ENCODE results near the gene ZSWIM5.
A peak's percentile ranks its signal among the peaks of the same experiment; 100 is the strongest.
"Not testable (repeated sequence)": the region's sequence is repeated elsewhere in the genome, so short reads cannot be mapped to it uniquely, and the experiment has no call there.

Gene ZSWIM5

DNA sequence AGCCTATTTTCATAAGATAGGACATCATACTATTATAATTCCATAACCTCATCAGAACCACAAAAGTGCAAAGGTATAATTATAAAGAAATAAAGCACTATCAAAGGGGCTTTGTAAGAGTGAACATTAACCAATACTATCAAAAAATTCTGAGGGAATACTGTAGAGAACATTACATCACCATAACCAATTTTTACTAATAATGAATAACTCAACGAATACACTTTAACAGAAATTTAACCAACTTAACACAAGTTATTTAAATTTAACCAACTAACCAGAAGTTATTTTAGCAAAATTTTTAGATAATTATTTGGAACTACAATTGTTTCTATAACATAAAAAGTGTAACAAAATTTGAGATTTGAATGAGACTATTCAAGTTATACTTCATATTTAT, 34.8 kb downstream of the ZSWIM5 start:
- no peak overlapping the region for H3K27ac Mint-ChIP-seq
- DNase-seq (no peak), ATAC-seq (no peak)
- no peaks in the 10 kb centered on the region for H3K27me3 Mint-ChIP-seq
- H3K4me3 Mint-ChIP-seq: no peak overlapping the region
- no peaks in the 10 kb centered on the region for H3K4me1 Mint-ChIP-seq
- no peaks in the 10 kb centered on the region for H3K9me3 Mint-ChIP-seq

DNA sequence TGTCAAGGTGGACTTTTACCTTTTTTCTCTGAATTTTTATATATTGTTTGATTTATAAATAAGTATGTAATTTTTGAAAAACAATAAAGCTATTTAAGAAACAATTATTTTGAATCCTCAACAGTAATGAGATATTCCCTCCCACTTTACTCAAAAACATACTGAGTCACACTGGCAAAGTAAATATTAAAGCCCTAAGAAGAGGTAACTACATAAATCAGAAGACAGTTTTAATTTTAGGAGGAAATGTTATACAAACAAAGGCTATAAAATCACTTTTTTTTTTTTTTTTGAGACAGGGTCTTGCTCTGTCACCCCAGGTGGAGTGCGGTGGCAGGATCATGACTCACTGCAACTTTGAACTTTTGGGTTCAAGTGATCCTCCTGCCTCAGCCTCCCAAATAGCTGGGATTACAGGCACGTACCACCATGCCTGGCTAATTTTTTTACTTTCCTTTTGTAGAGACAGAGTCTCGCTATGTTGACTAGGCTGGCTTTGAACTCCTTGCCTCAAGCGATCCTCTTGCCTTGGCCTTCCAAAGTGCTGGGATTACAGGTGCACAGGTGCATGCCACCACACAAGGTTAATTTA, 36.2 kb downstream of the ZSWIM5 start:
- H3K4me3 Mint-ChIP-seq: no peak overlapping the region

DNA sequence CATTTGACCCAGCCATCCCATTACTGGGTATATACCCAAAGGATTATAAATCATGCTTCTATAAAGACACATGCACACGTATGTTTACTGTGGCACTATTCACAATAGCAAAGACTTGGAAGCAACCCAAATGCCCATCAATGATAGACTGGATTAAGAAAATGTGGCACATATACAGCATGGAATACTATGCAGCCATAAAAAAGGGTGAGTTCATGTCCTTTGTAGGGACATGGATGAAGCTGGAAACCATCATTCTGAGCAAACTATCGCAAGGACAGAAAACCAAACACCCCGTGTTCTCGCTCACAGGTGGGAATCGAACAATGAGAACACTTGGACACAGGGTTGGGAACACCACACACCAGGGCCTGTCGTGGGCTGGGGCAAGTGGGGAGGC, 38.5 kb downstream of the ZSWIM5 start:
- not testable (repeated sequence) for DNase-seq, ATAC-seq, H3K27me3 Mint-ChIP-seq, H3K27ac Mint-ChIP-seq, H3K4me1 Mint-ChIP-seq, H3K4me3 Mint-ChIP-seq
- H3K9me3 Mint-ChIP-seq: peaks cover 20 to 25% of the 10 kb centered on the region in 2 donors

More for the DNA sequence above, 36.2 kb downstream of the ZSWIM5 start:
- no peak overlapping the region for H3K27ac Mint-ChIP-seq
- peaks cover 3 to 5% of the 10 kb centered on the region in 2 donors for H3K9me3 Mint-ChIP-seq
- ATAC-seq (no peak), DNase-seq (no peak)
- H3K27me3 Mint-ChIP-seq: no peaks in the 10 kb centered on the region
- H3K4me1 Mint-ChIP-seq: no peaks in the 10 kb centered on the region

DNA sequence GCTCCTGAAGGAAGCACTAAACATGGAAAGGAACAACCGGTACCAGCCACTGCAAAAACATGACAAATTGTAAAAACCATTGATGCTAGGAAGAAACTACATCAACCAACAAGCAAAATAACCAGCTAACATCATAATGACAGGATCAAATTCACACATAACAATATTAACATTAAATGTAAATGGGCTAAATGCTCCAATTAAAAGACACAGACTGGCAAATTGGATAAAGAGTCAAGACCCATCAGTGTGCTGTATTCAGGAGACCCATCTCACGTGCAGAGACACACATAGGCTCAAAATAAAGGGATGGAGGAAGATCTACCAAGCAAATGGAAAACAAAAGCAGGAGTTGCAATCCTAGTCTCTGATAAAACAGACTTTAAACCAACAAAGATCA, 42.1 kb downstream of the ZSWIM5 start:
- not testable (repeated sequence) for ATAC-seq, H3K27ac Mint-ChIP-seq, DNase-seq, H3K27me3 Mint-ChIP-seq, H3K4me3 Mint-ChIP-seq
- peaks cover 16% of the 10 kb centered on the region for H3K4me1 Mint-ChIP-seq
- peaks cover 20 to 25% of the 10 kb centered on the region in 2 donors for H3K9me3 Mint-ChIP-seq

DNA sequence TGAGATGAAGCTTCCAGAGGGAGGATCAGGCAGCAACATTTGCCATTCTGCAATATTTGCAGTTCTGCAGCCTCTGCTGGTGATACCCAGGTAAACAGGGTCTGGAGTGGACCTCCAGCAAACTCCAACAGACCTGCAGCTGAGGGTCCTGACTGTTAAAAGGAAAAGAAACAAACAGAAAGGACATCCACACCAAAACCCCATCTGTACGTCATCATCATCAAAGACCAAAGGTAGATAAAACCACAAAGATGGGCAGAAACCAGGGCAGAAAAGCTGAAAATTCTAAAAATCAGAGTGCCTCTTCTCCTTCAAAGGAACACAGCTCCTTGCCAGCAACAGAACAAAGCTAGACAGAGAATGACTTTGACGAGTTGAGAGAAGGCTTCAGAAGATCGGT, 43.3 kb downstream of the ZSWIM5 start:
- H3K27ac Mint-ChIP-seq, DNase-seq, ATAC-seq, H3K27me3 Mint-ChIP-seq: not testable (repeated sequence)
- Mint-ChIP-seq H3K4me3 (peak overlapping the region; percentile 13 to 17), H3K4me1 (peaks cover 16% of the 10 kb centered on the region), H3K9me3 (peaks cover 20 to 25% of the 10 kb centered on the region in 2 donors)

DNA sequence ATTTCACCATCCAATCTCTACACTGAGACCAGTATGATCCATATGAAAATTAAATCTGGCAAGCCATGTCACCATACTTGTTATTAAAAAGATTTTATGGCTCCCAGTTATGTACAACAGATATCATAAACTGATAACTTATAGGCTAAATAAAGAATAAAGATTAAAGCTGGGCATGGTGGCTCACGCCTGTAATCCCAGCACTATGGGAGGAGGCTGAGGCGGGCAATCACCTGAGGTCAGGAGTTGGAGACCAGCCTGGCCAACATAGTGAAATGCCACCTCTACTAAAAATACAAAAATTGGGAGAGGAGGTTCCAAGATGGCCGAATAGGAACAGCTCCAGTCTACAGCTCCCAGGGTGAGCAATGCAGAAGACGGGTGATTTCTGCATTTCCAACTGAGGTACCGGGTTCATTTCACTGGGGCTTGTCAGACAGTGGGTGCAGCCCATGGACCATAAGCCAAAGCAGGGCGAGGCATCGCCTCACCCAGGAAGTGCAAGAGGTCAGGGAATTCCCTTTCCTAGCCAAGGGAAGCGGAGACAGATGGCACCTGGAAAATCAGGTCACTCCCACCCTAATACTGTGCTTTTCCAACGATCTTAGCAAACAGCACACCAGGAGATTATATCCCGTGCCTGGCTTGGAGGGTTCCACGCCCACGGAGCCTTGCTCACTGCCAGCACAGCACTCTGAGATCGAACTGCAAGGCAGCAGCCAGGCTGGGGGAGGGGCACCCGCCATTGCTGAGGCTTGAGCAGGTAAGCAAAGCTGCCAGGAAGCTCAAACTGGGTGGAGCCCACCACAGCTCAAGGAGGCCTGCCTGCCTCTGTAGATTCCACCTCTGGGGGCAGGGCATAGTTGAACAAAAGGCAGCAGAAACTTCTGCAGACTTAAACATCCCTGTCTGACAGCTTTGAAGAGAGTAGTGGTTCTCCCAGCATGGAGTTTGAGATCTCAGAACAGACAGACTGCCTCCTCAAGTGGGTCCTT, 44.1 kb downstream of the ZSWIM5 start:
- DNase-seq, H3K27me3 Mint-ChIP-seq, H3K4me3 Mint-ChIP-seq, ATAC-seq: not testable (repeated sequence)
- peaks cover 20 to 25% of the 10 kb centered on the region in 2 donors for H3K9me3 Mint-ChIP-seq
- peak overlapping the region in 1 of 2 donors; percentile 79 for H3K27ac Mint-ChIP-seq
- H3K4me1 Mint-ChIP-seq: peaks cover 16% of the 10 kb centered on the region

DNA sequence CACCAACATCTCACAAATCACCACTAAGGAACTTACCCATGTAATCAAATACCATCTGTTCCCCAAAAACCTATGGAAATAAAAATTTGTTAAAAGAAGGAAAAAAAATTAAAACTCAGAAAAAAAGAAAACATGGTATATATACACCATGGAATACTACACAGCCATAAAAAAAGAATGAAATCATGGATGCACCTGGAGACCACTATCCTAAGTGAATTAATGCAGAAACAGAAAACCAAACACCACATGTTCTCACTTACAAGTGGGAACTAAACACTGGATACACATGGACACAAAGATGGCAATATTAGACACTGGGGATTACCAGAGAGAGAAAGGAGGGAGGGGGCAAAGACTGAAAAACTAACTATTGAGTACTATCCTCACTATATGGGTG, 50.4 kb downstream of the ZSWIM5 start:
- Mint-ChIP-seq H3K9me3 (peaks cover 9 to 14% of the 10 kb centered on the region in 2 donors), H3K4me1 (no peaks in the 10 kb centered on the region), H3K27me3 (no peaks in the 10 kb centered on the region), H3K4me3 (no peak overlapping the region), H3K27ac (no peak overlapping the region)
- ATAC-seq: no peak
- DNase-seq: no peak

DNA sequence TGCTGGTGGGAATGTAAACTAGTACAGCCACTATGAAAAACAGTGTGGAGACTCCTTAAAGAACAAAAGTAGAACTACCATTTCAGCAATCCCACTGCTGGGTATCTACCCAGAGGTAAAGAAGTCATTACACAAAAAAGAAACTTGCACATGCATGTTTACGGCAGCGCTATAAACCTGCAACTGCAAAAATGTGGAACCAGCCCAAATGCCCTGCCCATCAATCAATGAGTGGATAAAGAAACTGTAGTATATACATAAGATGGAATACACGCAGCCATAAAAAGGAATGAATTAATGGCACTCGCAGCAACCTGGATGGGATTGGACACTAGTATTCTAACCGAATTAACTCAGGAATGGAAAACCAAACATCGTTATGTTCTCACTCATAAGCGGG, 51.0 kb downstream of the ZSWIM5 start:
- DNase-seq (no peak), ATAC-seq (no peak)
- H3K27ac Mint-ChIP-seq: no peak overlapping the region
- no peak overlapping the region for H3K4me3 Mint-ChIP-seq
- peaks cover 9 to 14% of the 10 kb centered on the region in 2 donors for H3K9me3 Mint-ChIP-seq
- no peaks in the 10 kb centered on the region for H3K4me1 Mint-ChIP-seq
- no peaks in the 10 kb centered on the region for H3K27me3 Mint-ChIP-seq

DNA sequence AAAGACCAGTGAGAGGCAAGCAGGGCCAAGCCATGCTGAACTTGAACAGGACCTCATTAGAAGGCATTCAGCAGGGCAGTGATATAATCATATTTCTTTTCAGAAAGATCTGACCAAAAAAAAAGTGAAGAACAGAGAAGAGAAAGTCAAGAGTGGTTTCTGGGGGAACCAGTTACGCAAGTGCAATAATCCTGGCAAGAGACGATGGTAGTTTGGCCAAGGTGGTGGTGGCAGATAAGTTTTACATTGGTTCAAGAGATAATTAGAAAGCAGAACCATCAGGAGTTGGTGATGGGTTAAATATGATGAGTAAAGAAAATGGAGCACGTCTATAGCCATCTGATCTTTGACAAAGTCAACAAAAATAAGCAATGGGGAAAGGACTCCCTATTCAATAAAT, 54.3 kb downstream of the ZSWIM5 start:
- H3K27me3 Mint-ChIP-seq: no peaks in the 10 kb centered on the region
- H3K4me3 Mint-ChIP-seq: no peak overlapping the region
- H3K9me3 Mint-ChIP-seq: peaks cover 9 to 14% of the 10 kb centered on the region in 2 donors
- no peaks in the 10 kb centered on the region for H3K4me1 Mint-ChIP-seq
- no peak for DNase-seq
- H3K27ac Mint-ChIP-seq: no peak overlapping the region
- ATAC-seq: no peak

DNA sequence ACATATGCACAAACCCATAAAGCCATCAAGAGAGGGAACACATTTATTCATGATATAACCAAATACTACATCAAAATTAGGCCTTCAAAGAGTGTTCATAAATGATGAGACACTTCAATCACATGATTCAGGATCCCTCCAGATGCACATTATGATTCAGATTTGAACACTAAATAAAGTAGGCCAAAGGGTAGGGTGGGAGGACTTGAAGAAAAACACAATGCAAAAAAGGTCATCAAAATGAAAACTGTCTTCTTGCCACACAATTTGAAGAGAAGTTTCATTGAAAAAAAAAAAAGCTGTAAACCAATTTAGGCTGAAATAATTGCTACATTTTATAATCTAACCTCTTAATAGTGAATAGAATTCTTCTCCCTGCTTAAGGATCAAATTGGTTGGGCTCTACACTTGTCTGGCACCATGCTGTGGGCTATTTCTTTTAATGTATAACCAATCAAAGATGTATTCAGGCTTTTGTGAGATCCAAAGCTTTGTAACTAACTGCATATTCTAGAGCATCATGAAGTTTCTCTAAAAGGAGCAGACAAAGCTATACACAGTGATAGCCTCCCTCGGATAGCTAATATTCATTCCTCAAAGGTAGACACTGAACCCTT, 58.1 kb downstream of the ZSWIM5 start:
- no peak overlapping the region for H3K27ac Mint-ChIP-seq
- no peaks in the 10 kb centered on the region for H3K27me3 Mint-ChIP-seq
- no peak for ATAC-seq

DNA sequence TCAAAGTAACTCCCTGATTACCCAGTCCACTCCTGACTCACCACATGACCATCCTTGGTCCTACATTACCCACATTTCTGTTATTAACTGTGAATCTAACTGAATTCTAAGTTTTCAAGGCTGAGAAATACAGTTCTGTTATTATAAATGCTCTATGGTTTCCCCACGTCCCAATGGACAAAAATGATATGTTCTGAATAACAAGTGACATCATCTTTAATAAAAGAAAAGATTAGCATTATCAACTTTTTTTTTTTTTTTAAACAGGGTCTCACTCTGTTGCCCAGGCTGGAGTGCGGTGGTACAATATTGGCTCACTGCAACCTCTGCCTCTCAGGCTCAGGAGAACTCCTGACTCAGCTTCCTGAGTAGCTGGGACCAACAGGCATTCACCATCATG, 59.6 kb downstream of the ZSWIM5 start:
- ATAC-seq (no peak), DNase-seq (no peak)
- Mint-ChIP-seq H3K9me3 (no peaks in the 10 kb centered on the region), H3K27ac (no peak overlapping the region), H3K4me1 (no peaks in the 10 kb centered on the region), H3K27me3 (no peaks in the 10 kb centered on the region), H3K4me3 (no peak overlapping the region)

More for the DNA sequence above, 58.1 kb downstream of the ZSWIM5 start:
- Mint-ChIP-seq H3K4me1 (no peaks in the 10 kb centered on the region), H3K9me3 (no peaks in the 10 kb centered on the region), H3K4me3 (no peak overlapping the region)
- DNase-seq: no peak

DNA sequence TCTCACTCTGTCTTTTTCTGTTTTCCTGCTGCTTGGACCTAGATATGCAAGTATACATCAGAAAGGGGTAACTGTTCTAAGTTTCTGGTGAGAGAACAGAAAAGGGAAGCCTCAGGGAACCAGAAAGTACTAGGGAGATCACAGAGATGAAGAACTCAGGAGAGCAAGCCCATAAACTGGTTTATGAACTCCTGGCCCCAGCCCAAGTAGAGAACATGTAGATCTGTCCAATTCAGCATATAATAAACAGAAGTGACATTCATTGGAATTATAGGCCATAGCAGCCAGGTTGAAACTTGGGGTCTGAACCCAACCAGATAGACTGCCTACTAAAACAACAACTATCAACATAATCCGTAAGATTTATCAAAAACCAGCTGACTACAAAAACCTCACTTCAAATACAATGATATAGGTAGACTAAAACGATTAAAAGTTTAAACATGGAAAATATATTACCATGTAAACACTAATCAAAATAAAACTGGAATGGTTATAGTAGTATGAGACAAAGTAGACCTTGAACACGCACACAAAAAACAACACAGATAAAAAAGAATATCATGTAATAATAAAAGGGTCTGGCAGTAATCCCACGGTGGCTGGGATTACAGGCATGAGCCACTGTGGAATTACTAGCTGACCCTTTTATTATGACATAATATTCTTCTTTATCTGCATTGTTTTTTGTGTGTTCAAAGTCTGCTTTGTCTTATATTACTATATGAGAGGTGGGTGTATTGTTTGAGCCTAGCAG, 65.0 kb downstream of the ZSWIM5 start:
- H3K9me3 Mint-ChIP-seq: no peaks in the 10 kb centered on the region
- H3K4me3 Mint-ChIP-seq: no peak overlapping the region
- no peak for DNase-seq
- peaks cover 15% of the 10 kb centered on the region for H3K27me3 Mint-ChIP-seq
- no peak overlapping the region for H3K27ac Mint-ChIP-seq
- no peaks in the 10 kb centered on the region for H3K4me1 Mint-ChIP-seq
- ATAC-seq: no peak

DNA sequence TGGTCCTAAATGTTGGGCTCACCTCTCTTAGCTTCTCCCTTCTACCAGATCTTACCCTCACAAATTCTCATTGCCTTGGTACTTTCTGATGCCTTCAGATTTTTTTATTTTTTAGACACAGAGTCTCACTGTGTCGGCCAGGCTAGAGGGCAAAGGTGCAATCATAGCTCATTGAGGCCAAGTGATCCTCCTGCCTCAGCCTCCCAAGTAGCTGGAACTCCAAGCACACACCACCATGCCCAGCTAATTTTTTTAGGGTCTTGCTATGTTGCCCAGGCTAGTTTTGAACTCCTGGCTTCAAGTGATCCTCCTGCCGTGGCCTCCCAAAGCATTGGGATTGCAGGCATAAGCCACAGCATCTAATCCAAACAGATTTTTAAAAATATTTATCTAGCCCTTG, 69.4 kb downstream of the ZSWIM5 start:
- no peak overlapping the region for H3K27ac Mint-ChIP-seq
- H3K9me3 Mint-ChIP-seq: no peaks in the 10 kb centered on the region
- no peak overlapping the region for H3K4me3 Mint-ChIP-seq
- no peak for ATAC-seq
- DNase-seq: no peak
- H3K27me3 Mint-ChIP-seq: peaks cover 15% of the 10 kb centered on the region
- H3K4me1 Mint-ChIP-seq: peaks cover 11% of the 10 kb centered on the region

DNA sequence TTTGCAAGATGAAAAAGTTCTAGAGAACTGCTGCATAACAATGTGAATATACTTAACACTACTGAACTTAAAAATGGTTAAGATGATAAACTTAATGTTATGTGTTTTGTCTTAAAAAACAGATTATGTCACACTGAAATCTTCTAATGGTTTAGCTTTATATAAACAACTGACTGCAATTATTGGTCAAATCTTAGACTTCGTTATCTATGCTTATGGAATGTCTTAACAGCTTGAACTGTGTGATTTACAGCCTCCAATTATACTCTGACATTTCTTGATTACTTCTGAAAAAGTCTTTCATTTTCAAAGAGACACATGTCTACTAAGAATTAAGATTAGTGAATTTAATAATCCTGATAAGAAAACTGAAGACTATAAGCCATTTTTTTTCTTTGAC, 71.1 kb downstream of the ZSWIM5 start:
- no peak overlapping the region for H3K4me3 Mint-ChIP-seq
- H3K27ac Mint-ChIP-seq: no peak overlapping the region
- H3K4me1 Mint-ChIP-seq: peaks cover 11% of the 10 kb centered on the region
- peaks cover 5% of the 10 kb centered on the region for H3K27me3 Mint-ChIP-seq
- no peaks in the 10 kb centered on the region for H3K9me3 Mint-ChIP-seq
- DNase-seq (no peak), ATAC-seq (no peak)

DNA sequence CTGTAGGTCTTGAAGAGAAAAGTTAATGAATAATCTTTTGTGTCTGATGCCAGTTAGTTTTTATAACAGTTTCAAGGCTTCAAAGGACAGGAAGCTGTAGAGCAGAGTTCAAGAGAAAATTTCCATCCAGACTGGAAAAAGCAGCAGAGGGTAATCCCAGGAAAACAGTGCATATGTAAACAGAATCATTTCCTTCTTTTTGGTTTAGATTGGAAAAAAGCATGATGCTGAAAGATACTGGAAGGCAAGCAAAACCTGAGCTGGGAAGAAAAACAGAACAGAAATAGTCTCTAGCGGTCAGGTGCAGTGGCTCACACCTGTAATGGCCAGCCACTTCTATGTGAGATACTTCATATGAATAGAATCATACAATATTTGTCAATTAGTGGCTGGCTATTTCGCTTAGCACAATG, 71.9 kb downstream of the ZSWIM5 start:
- Mint-ChIP-seq H3K4me1 (peaks cover 11% of the 10 kb centered on the region), H3K9me3 (no peaks in the 10 kb centered on the region), H3K27ac (no peak overlapping the region), H3K4me3 (no peak overlapping the region), H3K27me3 (no peaks in the 10 kb centered on the region)
- no peak for DNase-seq
- ATAC-seq: no peak
